PC-9 (cell line): ENCODE measurements around the gene MRM3. TPM values are rescaled to one million over a fixed set of nuclear protein-coding genes. Genes with fewer than 3 reads are reported as not detected.
"Not testable (repeated sequence)": the region's sequence is repeated elsewhere in the genome, so short reads cannot be mapped to it uniquely, and the experiment has no call there.

Source experiments
- BruUV-seq: library from RNA; stranded (reverse); fragments of 400-500 nt; replicated peaks from 2 replicates; lab custom pipeline; 2021; lab: Mats Ljungman, UMichigan
- CTCF ChIA-PET: fragments of 300-600 bp; sonication (Branson Sonifier 250); formaldehyde crosslinking; loops from one replicate; lab custom pipeline; 2022; ENCODE audit warnings: antibody characterized with exemption; lab: Charles Lee
- POLR2A ChIA-PET: fragments of 300-600 bp; sonication (Branson Sonifier 250); formaldehyde crosslinking; loops from one replicate; lab custom pipeline; 2022; ENCODE audit warnings: antibody characterized with exemption; ENCODE audit not compliant: unreplicated experiment; lab: Charles Lee
- DNase-seq, 2 experiments: peaks; one replicate each; pipeline versions ENCODE4 v3.0.0 to v3.0.0-alpha.2; 2015 to 2022; ENCODE audit warnings: mixed read lengths in 1 of 2
- H2AFZ ChIP-seq: fragments of 200-600 bp; sonication (generic); 2 replicates; pipeline ENCODE4 v1.8.1; 2017; ENCODE audit warnings: antibody characterized with exemption
- H3F3A ChIP-seq: fragments of 200-600 bp; sonication (generic); 2 replicates; pipeline ENCODE4 v1.8.1; 2017; ENCODE audit warnings: antibody characterized with exemption, mild to moderate bottlenecking, low read depth; ENCODE audit not compliant: insufficient read depth
- H3K27ac ChIP-seq: fragments of 200-600 bp; sonication (generic); 2 replicates; pipeline ENCODE4 v1.6.1; 2016; ENCODE audit warnings: mixed run types
- H3K27me3 ChIP-seq: fragments of 200-600 bp; sonication (generic); 2 replicates; pipeline ENCODE4 v1.6.1; 2016; ENCODE audit warnings: low read depth, mixed run types; ENCODE audit not compliant: insufficient read depth
- H3K36me3 ChIP-seq: fragments of 200-600 bp; sonication (generic); 2 replicates; pipeline ENCODE4 v1.6.1; 2016; ENCODE audit warnings: low read depth, mixed run types
- H3K4me1 ChIP-seq: fragments of 200-600 bp; sonication (generic); replicated peaks from 2 replicates; pipeline ENCODE4 v1.6.1; 2016; ENCODE audit warnings: mixed run types; ENCODE audit not compliant: insufficient read depth
- H3K4me2 ChIP-seq: fragments of 200-600 bp; sonication (generic); 2 replicates; pipeline ENCODE4 v1.6.1; 2017; ENCODE audit warnings: mixed run types
- H3K4me3 ChIP-seq: fragments of 200-600 bp; sonication (generic); 2 replicates; pipeline ENCODE4 v1.6.1; 2016; ENCODE audit warnings: mixed run types
- H3K79me2 ChIP-seq: fragments of 200-600 bp; sonication (generic); 2 replicates; pipeline ENCODE4 v1.6.1; 2017; ENCODE audit warnings: low read depth, mixed run types
- H3K9me2 ChIP-seq: fragments of 200-600 bp; sonication (generic); 2 replicates; pipeline ENCODE4 v1.8.1; 2017; ENCODE audit warnings: mild to moderate bottlenecking; ENCODE audit not compliant: insufficient read depth
- H3K9me3 ChIP-seq: fragments of 200-600 bp; sonication (generic); 2 replicates; pipeline ENCODE4 v1.8.1; 2016; ENCODE audit warnings: low read depth; ENCODE audit not compliant: insufficient read depth
- H4K20me1 ChIP-seq: fragments of 200-600 bp; sonication (generic); 2 replicates; pipeline ENCODE4 v1.8.1; 2017; ENCODE audit not compliant: insufficient read depth
- EZH2 ChIP-seq: fragments of 200-600 bp; sonication (generic); IDR thresholded peaks from 2 replicates; pipeline ENCODE4 v1.8.0; 2017; ENCODE audit warnings: antibody characterized with exemption, low read depth
- intact Hi-C: fragments of 100-400 bp; cut with micrococcal nuclease; formaldehyde crosslinking; loops from one replicate; pipeline ENCODE4 v1.10.0; 2022; ENCODE audit not compliant: unreplicated experiment
- total RNA-seq: library from RNA; stranded (reverse); gene quantifications from 2 replicates; pipeline ENCODE4 v1.2.3, GENCODE V29; 2021
- TF ChIP-seq, protein P1 (sequence below): fragments of 200-600 bp; sonication (generic); conservative IDR thresholded peaks from 2 replicates; pipeline ENCODE4 v1.6.1; 2017; ENCODE audit warnings: mixed run types, antibody characterized with exemption, mild to moderate bottlenecking, moderate library complexity

MRM3 gene
- total RNA-seq, 1 experiment from 2014 or later = 23.2 TPM

DNA sequence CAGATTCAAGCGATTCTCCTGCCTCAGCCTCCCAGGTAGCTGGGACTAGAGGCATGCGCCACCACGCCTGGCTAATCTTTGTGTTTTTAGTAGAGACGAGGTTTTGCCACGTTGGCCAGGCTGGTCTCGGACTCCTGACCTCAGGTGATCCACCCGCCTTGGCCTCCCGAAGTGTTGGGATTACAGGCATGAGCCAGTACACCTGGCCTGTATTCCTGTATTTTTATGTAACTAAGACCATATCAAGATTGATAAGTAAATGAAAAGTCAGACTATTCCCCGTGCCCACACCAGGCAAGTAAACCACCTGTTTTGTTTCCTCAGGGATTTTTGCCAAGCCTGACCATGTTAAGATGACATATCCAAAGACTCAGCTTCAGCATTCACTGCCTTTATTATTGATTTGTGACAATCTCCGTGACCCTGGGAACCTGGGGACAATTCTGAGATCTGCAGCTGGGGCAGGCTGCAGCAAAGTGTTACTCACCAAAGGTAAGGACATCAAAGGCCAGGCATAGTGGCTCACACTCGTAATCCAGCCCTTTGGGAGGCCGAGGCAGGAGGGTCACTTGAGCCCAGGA lies 5.6 kb downstream of the MRM3 start:
- Histone ChIP-seq H3F3A (peaks cover 9% of the 10 kb centered on the region; the same call in 1 of the 2 replicates), H3K9me2 (no peaks in the 10 kb centered on the region), H3K27me3 (no peaks in the 10 kb centered on the region), H3K79me2 (peaks cover 33% of the 10 kb centered on the region), H3K27ac (no peak overlapping the region), H3K4me2 (no peak overlapping the region), H3K9me3 (no peaks in the 10 kb centered on the region), H3K4me1 (peaks cover 13% of the 10 kb centered on the region), H2AFZ (no peak overlapping the region), H4K20me1 (peaks cover 15% of the 10 kb centered on the region), H3K36me3 (0 out of 2 replicates have a peak, but pooled peaks cover 22% of the 10 kb centered on the region), H3K4me3 (no peak overlapping the region)
- DNase-seq = no peak
- BruUV-seq = no TSS peak
- TF ChIP-seq, protein P1, sequence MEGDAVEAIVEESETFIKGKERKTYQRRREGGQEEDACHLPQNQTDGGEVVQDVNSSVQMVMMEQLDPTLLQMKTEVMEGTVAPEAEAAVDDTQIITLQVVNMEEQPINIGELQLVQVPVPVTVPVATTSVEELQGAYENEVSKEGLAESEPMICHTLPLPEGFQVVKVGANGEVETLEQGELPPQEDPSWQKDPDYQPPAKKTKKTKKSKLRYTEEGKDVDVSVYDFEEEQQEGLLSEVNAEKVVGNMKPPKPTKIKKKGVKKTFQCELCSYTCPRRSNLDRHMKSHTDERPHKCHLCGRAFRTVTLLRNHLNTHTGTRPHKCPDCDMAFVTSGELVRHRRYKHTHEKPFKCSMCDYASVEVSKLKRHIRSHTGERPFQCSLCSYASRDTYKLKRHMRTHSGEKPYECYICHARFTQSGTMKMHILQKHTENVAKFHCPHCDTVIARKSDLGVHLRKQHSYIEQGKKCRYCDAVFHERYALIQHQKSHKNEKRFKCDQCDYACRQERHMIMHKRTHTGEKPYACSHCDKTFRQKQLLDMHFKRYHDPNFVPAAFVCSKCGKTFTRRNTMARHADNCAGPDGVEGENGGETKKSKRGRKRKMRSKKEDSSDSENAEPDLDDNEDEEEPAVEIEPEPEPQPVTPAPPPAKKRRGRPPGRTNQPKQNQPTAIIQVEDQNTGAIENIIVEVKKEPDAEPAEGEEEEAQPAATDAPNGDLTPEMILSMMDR = no peak
- no peak for TF ChIP-seq EZH2
- POLR2A ChIA-PET = no interaction called here
- intact Hi-C loops = no loop called here
- CTCF ChIA-PET = no interaction called here

DNA sequence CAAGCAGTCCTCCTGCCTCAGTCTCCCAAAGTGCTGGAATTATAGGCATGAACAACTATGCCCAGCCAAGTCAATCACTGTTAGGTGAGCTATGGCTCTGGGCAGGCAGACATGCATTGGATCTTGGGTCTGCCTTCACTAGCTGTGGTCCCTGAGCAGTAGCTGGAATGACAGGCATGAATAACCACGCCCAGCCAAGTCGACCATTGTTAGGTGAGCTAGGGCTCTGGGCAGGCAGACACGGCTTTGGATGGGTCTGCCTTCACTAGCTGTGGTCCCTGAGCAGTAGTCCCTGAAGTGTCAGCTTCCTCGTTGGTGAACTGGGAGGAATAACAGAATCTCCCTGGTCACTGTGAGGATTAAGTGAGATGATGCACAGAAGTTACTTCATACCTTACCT lies 6.4 kb downstream of the MRM3 start:
- TF ChIP-seq, protein P1 = no peak
- TF ChIP-seq EZH2 = no peak
- BruUV-seq = no TSS peak
- H3F3A ChIP-seq = peaks cover 9% of the 10 kb centered on the region; the same call in 1 of the 2 replicates
- no peaks in the 10 kb centered on the region for H3K9me3 ChIP-seq
- CTCF ChIA-PET = no interaction called here
- no peaks in the 10 kb centered on the region for H3K27me3 ChIP-seq
- POLR2A ChIA-PET = interaction anchor here (0.7 kb wide), 1 partner anchor 186 kb away, joined by 26 read pairs; no protein-coding TSS in a partner anchor
- H3K4me3 ChIP-seq = no peak overlapping the region
- no peaks in the 10 kb centered on the region for H3K9me2 ChIP-seq
- no peak overlapping the region for H3K27ac ChIP-seq
- peaks cover 15% of the 10 kb centered on the region for H4K20me1 ChIP-seq
- H3K4me1 ChIP-seq = peaks cover 6% of the 10 kb centered on the region
- DNase-seq = no peak
- H3K36me3 ChIP-seq = 0 out of 2 replicates have a peak, but pooled peaks cover 22% of the 10 kb centered on the region
- no peak overlapping the region for H2AFZ ChIP-seq
- peaks cover 25% of the 10 kb centered on the region for H3K79me2 ChIP-seq
- H3K4me2 ChIP-seq = no peak overlapping the region
- intact Hi-C loops = no loop called here

DNA sequence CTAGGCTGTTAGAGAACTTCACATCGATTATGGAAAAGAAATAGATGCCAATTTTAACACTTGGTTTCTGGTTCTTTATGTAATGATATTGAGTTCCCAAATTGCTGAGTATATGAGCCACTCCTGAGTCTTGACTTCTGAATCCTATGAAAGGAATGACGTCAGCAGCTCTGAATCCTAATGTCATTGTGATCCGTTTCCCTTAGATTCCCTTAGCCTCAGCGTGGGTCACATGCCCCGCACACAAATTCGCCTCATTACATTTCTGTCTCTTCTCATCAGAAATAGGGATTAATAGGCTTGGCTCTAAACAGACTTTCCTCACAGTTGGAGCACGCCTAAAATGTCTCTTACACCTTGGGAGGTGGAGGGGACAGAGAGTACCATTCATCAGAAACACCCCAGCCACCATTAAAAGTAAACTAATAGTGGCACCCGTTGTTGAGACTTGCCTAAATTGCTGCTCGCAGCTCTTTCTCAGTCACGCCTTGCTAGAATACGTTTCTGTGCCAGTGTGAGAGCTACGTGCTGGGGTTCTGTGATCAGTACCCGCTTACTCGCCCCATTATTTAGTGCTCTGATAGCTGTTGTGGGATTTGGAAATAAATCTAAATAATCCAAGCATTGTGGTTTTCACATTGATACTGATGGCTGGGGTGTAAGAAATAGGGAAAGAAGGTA lies 7.1 kb downstream of the MRM3 start:
- 0 out of 2 replicates have a peak, but pooled peaks cover 22% of the 10 kb centered on the region for H3K36me3 ChIP-seq
- H3K4me3 ChIP-seq = no peak overlapping the region
- no peaks in the 10 kb centered on the region for H3K9me2 ChIP-seq
- peaks cover 17% of the 10 kb centered on the region for H3K79me2 ChIP-seq
- no peaks in the 10 kb centered on the region for H3K4me1 ChIP-seq
- TF ChIP-seq EZH2 = no peak
- H3K27me3 ChIP-seq = no peaks in the 10 kb centered on the region
- no peak for DNase-seq
- intact Hi-C loops = no loop called here
- H4K20me1 ChIP-seq = peaks cover 15% of the 10 kb centered on the region
- POLR2A ChIA-PET = no interaction called here
- no peak overlapping the region for H3K4me2 ChIP-seq
- H2AFZ ChIP-seq = no peak overlapping the region
- H3K27ac ChIP-seq = no peak overlapping the region
- CTCF ChIA-PET = no interaction called here
- BruUV-seq = no TSS peak
- no peaks in the 10 kb centered on the region for H3K9me3 ChIP-seq
- peaks cover 9% of the 10 kb centered on the region; the same call in 1 of the 2 replicates for H3F3A ChIP-seq

DNA sequence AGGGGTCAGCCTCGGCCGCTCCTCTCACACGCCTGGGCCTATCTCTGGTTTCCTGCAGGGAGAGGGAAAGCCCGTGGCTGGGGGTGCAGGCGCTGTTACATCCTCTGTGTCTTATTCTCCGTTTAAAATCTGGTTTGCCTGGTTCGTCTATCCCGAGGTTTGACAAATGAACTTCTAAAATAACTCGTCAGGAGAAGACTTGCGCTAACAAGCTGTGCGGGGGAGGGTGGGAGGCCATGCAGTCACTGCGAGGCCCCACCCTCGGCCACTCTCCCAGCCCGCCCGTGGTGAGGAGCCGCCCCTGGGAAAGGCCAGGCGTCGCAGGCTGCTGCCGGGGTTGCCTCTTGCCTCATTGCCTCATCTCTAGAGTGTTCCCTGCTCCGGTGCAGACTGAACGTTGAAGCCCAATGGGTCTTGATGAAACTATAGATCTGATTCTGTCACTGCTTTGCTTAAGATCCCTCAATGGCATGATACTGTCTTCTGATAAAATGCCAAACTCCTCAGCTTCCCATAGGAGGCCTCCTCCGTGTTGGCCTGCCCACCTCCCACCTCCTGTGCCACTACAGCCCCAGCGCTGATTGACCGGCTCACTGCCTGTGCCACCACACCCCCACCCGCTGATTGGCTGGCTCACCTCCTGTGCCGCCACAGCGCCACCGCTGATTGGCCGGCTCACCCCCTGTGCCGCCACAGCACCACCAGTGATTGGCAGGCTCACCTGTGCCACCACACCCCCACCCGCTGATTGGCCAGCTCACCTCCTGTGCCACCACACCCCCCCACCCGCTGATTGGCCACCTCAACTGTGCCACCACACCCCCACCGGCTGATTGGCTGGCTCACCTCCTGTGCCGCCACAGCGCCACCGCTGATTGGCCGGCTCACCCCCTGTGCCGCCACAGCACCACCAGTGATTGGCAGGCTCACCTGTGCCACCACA lies 8.0 kb downstream of the MRM3 start:
- CTCF ChIA-PET, H3K9me3 ChIP-seq, H2AFZ ChIP-seq, H3K4me2 ChIP-seq, H3K79me2 ChIP-seq, H3F3A ChIP-seq, DNase-seq, POLR2A ChIA-PET, H3K4me1 ChIP-seq, H3K4me3 ChIP-seq, H3K27me3 ChIP-seq, H3K9me2 ChIP-seq, BruUV-seq, H3K27ac ChIP-seq: not testable (repeated sequence)
- Histone ChIP-seq H4K20me1 (peaks cover 15% of the 10 kb centered on the region), H3K36me3 (0 out of 2 replicates have a peak, but pooled peaks cover 22% of the 10 kb centered on the region)
- intact Hi-C loops = loop anchor here (5.0 kb wide), 1 partner anchor 397 kb away; no protein-coding TSS in a partner anchor

DNA sequence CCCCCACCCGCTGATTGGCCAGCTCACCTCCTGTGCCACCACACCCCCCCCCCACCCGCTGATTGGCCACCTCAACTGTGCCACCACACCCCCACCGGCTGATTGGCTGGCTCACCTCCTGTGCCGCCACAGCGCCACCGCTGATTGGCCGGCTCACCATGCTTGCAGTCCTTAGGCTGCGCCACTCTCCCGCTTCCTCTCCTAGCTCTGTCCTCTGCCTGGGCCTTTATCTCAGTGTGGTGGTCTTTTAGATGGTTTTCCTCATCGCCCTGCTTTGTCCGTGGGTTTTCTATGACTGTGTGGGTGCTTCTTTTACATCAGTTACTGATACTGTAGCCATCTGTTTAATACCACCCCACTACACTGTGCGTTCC lies 8.7 kb downstream of the MRM3 start:
- not testable (repeated sequence) for H3K27ac ChIP-seq, H3K4me3 ChIP-seq

More for the DNA sequence above, 8.7 kb downstream of the MRM3 start:
- H3K36me3 ChIP-seq = 0 out of 2 replicates have a peak, but pooled peaks cover 22% of the 10 kb centered on the region
- POLR2A ChIA-PET, H3K4me1 ChIP-seq, H3K27me3 ChIP-seq, DNase-seq, H3K4me2 ChIP-seq, H2AFZ ChIP-seq, H3K9me2 ChIP-seq, CTCF ChIA-PET, H3K9me3 ChIP-seq, BruUV-seq, H3K79me2 ChIP-seq: not testable (repeated sequence)
- peaks cover 20% of the 10 kb centered on the region for H4K20me1 ChIP-seq
- peaks cover 14% of the 10 kb centered on the region; the same call in 1 of the 2 replicates for H3F3A ChIP-seq
- intact Hi-C loops = loop anchor here (5.0 kb wide), 1 partner anchor 396 kb away; no protein-coding TSS in a partner anchor
